ENCODE measurements around the gene SAFB2. TPM values are rescaled to one million over a fixed set of nuclear protein-coding genes. Genes with fewer than 3 reads are reported as not detected.
A peak's percentile ranks its signal among the peaks of the same experiment; 100 is the strongest.

Gene SAFB2
- total RNA-seq, 1 donor from 2014 or later, result 104 TPM

DNA sequence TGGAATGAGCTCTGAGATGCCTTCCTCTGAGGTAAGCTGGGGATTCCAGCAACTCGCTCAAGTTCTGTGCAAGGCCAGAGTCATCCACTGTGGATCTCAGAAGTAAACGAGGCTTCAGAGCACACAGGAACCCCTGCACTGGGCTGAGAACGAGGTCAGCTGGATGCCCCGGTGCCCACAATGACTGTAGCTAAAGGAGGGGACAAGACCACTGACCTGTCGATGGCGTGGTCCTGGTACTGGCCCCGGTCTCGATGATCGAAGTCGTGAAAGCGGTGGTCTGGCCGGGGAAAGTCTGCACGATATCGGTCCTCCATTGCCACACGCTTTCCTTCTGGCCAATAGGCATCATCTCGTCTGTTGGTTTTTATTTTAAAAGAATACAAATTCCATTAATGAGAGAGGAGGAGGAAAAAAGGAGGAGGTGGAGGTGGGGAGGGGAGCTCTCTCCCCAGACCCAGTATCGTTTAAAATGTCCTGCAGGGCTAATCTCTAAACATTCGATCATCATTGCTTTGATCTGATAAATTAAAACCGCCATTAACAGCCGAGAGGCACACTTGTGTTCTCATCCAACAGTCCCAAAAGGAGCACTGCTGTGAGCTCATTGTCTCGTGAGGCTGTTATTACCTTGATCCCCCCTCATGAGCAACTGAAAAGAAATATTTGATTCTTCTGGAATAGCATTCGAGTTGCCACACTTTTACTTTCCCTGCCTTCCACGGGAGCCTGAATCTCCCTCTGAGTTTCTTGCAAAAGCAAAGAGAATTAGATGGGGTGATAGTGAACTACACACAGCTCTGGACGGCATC is 29.8 kb downstream of the SAFB2 start:
- intact Hi-C loops (cut with micrococcal nuclease), result no loop called here
- H3K27ac Mint-ChIP-seq, result no peak overlapping the region

GRCh38 chr19:5591476-5591875 is 31.1 kb downstream of the SAFB2 start:
- H3K4me3 Mint-ChIP-seq, result no peak overlapping the region
- peaks cover 5% of the 10 kb centered on the region for H3K4me1 Mint-ChIP-seq (ENCODE audit: low read depth)
- no peaks in the 10 kb centered on the region for H3K27me3 Mint-ChIP-seq (ENCODE audit: insufficient read depth)
- peaks cover 43% of the 10 kb centered on the region for H3K36me3 Mint-ChIP-seq (ENCODE audit: low read depth)
- H3K9me3 Mint-ChIP-seq, result no peaks in the 10 kb centered on the region
- DNase-seq (ENCODE audit: low spot score), result no peak
- intact Hi-C loops (cut with micrococcal nuclease), result no loop called here
- H3K27ac Mint-ChIP-seq, result no peak overlapping the region

More for the DNA sequence above, 29.8 kb downstream of the SAFB2 start:
- H3K9me3 Mint-ChIP-seq, result no peaks in the 10 kb centered on the region
- DNase-seq (ENCODE audit: low spot score), result no peak
- H3K4me3 Mint-ChIP-seq, result no peak overlapping the region
- no peaks in the 10 kb centered on the region for H3K27me3 Mint-ChIP-seq (ENCODE audit: insufficient read depth)
- H3K36me3 Mint-ChIP-seq (ENCODE audit: low read depth), result peaks cover 47% of the 10 kb centered on the region
- peaks cover 5% of the 10 kb centered on the region for H3K4me1 Mint-ChIP-seq (ENCODE audit: low read depth)

DNA sequence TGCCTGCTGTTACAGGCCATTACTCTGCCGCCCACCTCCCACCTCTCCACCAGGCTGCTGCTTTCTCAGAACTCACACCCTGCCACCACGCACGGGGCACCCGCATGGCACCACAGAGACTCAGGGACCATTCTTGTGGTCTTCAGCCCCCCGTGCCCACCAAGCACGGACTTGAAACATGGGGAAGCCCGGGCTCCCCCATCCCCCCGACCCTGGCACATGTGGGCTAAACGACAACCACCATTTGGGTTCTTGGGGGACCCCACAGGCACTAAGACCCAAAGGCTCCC is 31.8 kb downstream of the SAFB2 start:
- H3K36me3 Mint-ChIP-seq (ENCODE audit: low read depth), result peaks cover 43% of the 10 kb centered on the region
- peaks cover 8% of the 10 kb centered on the region for H3K4me1 Mint-ChIP-seq (ENCODE audit: low read depth)

DNA sequence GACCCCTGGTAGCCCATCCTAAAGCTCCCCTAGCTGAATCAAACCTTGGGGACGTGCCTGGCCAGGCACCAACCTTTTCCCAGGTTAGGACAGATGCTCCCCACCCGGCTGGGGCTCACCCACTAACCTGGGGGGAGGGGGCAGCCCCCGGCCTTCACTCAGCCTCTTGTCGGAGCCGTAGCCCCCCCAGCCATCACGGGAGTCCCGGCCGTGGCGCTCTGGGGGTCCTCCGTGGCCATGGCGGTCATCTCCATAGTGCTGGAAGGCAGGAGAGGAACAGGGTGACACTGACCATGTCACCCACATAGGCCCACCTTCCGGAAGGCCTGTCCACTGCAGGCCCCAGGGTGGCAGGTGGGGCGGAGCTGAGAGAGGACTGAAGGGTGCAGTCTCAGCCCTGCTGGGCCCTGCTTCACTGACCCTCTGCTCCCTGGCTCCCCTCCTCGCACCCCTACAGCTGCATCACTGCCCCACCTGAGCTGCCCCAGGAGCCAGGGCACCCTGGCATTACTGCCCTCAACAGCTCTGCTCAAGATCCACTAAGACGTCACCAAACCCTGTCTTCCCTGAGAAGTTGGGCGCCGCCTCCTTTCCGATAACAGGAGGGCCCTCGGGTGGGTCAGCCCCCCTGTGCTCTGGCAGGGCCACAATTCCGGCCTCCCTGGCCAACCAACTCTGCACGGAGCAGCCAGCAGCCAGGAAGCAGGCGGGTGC is 32.3 kb downstream of the SAFB2 start:
- Mint-ChIP-seq H3K4me3 (no peak overlapping the region), H3K27me3 (ENCODE audit: insufficient read depth) (no peaks in the 10 kb centered on the region), H3K4me1 (ENCODE audit: low read depth) (peaks cover 10% of the 10 kb centered on the region), H3K27ac (no peak overlapping the region), H3K9me3 (no peaks in the 10 kb centered on the region), H3K36me3 (ENCODE audit: low read depth) (peaks cover 43% of the 10 kb centered on the region)
- DNase-seq (ENCODE audit: low spot score), result no peak
- intact Hi-C loops (cut with micrococcal nuclease), result no loop called here

More for the DNA sequence above, 31.8 kb downstream of the SAFB2 start:
- Mint-ChIP-seq H3K4me3 (no peak overlapping the region), H3K9me3 (no peaks in the 10 kb centered on the region), H3K27me3 (ENCODE audit: insufficient read depth) (no peaks in the 10 kb centered on the region), H3K27ac (no peak overlapping the region)
- DNase-seq (ENCODE audit: low spot score), result no peak
- intact Hi-C loops (cut with micrococcal nuclease), result no loop called here

GRCh38 chr19:5588906-5589676 is 33.5 kb downstream of the SAFB2 start:
- no peak overlapping the region for H3K27ac Mint-ChIP-seq
- peaks cover 8% of the 10 kb centered on the region for H3K4me1 Mint-ChIP-seq (ENCODE audit: low read depth)

DNA sequence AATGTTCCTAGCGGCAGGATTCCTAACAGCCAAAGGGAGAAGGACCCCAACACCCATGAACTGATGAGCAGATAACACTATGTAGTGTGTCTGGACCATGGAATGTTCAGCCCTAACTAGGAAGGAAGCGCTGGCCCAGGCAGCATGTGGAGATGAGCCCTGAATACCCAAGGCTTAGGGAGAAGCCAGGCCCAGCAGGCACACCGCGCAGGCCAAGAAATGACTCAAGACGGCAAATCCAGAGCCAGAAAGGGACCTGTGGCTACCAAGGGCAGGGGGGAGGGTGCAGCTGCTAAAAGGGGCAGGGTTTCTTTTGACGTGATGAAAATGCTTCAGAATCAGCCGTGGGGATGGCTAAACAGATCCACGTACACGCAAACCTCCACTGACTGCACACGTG is 34.1 kb downstream of the SAFB2 start:
- H3K27me3 Mint-ChIP-seq (ENCODE audit: insufficient read depth), result no peaks in the 10 kb centered on the region
- no peak overlapping the region for H3K4me3 Mint-ChIP-seq
- no peak overlapping the region for H3K27ac Mint-ChIP-seq
- peaks cover 8% of the 10 kb centered on the region for H3K4me1 Mint-ChIP-seq (ENCODE audit: low read depth)
- no peaks in the 10 kb centered on the region for H3K9me3 Mint-ChIP-seq
- intact Hi-C loops (cut with micrococcal nuclease), result no loop called here
- no peak for DNase-seq (ENCODE audit: low spot score)
- peaks cover 38% of the 10 kb centered on the region for H3K36me3 Mint-ChIP-seq (ENCODE audit: low read depth)

More at GRCh38 chr19:5588906-5589676, 33.5 kb downstream of the SAFB2 start:
- no peak for DNase-seq (ENCODE audit: low spot score)
- intact Hi-C loops (cut with micrococcal nuclease), result no loop called here
- Mint-ChIP-seq H3K36me3 (ENCODE audit: low read depth) (peaks cover 39% of the 10 kb centered on the region), H3K4me3 (no peak overlapping the region), H3K27me3 (ENCODE audit: insufficient read depth) (no peaks in the 10 kb centered on the region), H3K9me3 (no peaks in the 10 kb centered on the region)

- intact Hi-C loops (cut with micrococcal nuclease), result no loop called here
- Mint-ChIP-seq H3K36me3 (ENCODE audit: low read depth) (peaks cover 30% of the 10 kb centered on the region), H3K4me3 (peak overlapping the region; percentile 15)
Measured at GRCh38 chr19:5587661-5588060, 34.9 kb downstream of the SAFB2 start.

GRCh38 chr19:5587071-5587455 is 35.5 kb downstream of the SAFB2 start:
- DNase-seq (ENCODE audit: low spot score), result no peak
- no peak overlapping the region for H3K27ac Mint-ChIP-seq
- H3K36me3 Mint-ChIP-seq (ENCODE audit: low read depth), result peaks cover 26% of the 10 kb centered on the region
- no peaks in the 10 kb centered on the region for H3K27me3 Mint-ChIP-seq (ENCODE audit: insufficient read depth)
- no peak overlapping the region for H3K4me3 Mint-ChIP-seq
- H3K4me1 Mint-ChIP-seq (ENCODE audit: low read depth), result peaks cover 8% of the 10 kb centered on the region
- intact Hi-C loops (cut with micrococcal nuclease), result no loop called here
- H3K9me3 Mint-ChIP-seq, result no peaks in the 10 kb centered on the region

More at GRCh38 chr19:5587661-5588060, 34.9 kb downstream of the SAFB2 start:
- Mint-ChIP-seq H3K9me3 (no peaks in the 10 kb centered on the region), H3K4me1 (ENCODE audit: low read depth) (peaks cover 8% of the 10 kb centered on the region), H3K27me3 (ENCODE audit: insufficient read depth) (no peaks in the 10 kb centered on the region), H3K27ac (no peak overlapping the region)
- no peak for DNase-seq (ENCODE audit: low spot score)

- intact Hi-C loops (cut with micrococcal nuclease), result no loop called here
- Mint-ChIP-seq H3K36me3 (ENCODE audit: low read depth) (peaks cover 21% of the 10 kb centered on the region), H3K4me1 (ENCODE audit: low read depth) (peaks cover 8% of the 10 kb centered on the region), H3K27ac (peak overlapping the region; percentile 7), H3K27me3 (ENCODE audit: insufficient read depth) (no peaks in the 10 kb centered on the region), H3K4me3 (no peak overlapping the region), H3K9me3 (no peaks in the 10 kb centered on the region)
- DNase-seq (ENCODE audit: low spot score), result no peak
Measured at GRCh38 chr19:5586300-5587070, 36.1 kb downstream of the SAFB2 start.

- Mint-ChIP-seq H3K36me3 (ENCODE audit: low read depth) (peaks cover 19% of the 10 kb centered on the region), H3K27ac (peak overlapping the region; percentile 86), H3K27me3 (ENCODE audit: insufficient read depth) (no peaks in the 10 kb centered on the region), H3K9me3 (no peaks in the 10 kb centered on the region), H3K4me3 (peak overlapping the region; percentile 39), H3K4me1 (ENCODE audit: low read depth) (peaks cover 8% of the 10 kb centered on the region)
- intact Hi-C loops (cut with micrococcal nuclease), result no loop called here
- DNase-seq (ENCODE audit: low spot score), result peak; percentile 36
Measured at GRCh38 chr19:5585461-5586299, 36.9 kb downstream of the SAFB2 start.

GRCh38 chr19:5580161-5580571 is 42.4 kb downstream of the SAFB2 start:
- Mint-ChIP-seq H3K36me3 (ENCODE audit: low read depth) (no peaks in the 10 kb centered on the region), H3K27ac (no peak overlapping the region), H3K4me3 (no peak overlapping the region), H3K9me3 (no peaks in the 10 kb centered on the region), H3K4me1 (ENCODE audit: low read depth) (peaks cover 10% of the 10 kb centered on the region), H3K27me3 (ENCODE audit: insufficient read depth) (no peaks in the 10 kb centered on the region)
- DNase-seq (ENCODE audit: low spot score), result no peak
- intact Hi-C loops (cut with micrococcal nuclease), result no loop called here

- peaks cover 10% of the 10 kb centered on the region for H3K4me1 Mint-ChIP-seq (ENCODE audit: low read depth)
- intact Hi-C loops (cut with micrococcal nuclease), result loop anchor here (2.0 kb wide), 1 partner anchor 531 kb away; no protein-coding TSS in a partner anchor
- H3K27me3 Mint-ChIP-seq (ENCODE audit: insufficient read depth), result no peaks in the 10 kb centered on the region
- no peak overlapping the region for H3K4me3 Mint-ChIP-seq
- no peak overlapping the region for H3K27ac Mint-ChIP-seq
- no peaks in the 10 kb centered on the region for H3K9me3 Mint-ChIP-seq
- DNase-seq (ENCODE audit: low spot score), result no peak
- no peaks in the 10 kb centered on the region for H3K36me3 Mint-ChIP-seq (ENCODE audit: low read depth)
Measured at GRCh38 chr19:5579697-5580096, 42.9 kb downstream of the SAFB2 start.
